Measurements from ENCODE around the gene CFAP57.

DNA sequence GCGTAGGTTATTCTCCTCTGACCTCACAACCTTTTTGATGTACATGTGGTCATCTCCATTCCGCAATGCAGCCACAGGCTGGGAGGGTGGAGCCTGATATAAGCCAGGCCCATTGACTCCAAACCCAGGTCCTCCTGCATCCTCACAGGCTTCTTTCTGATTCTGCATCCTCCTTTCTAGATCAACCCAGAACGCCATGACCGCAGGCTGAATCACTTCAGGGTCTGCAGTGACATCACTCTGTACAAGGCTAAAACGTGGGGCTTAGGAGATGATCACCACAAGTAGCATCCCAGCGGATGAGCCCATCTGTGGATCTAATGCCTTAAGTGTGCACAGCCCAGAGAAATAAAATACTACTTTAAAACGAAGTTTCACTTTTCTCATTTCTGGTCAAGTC is 16.1 kb upstream of the CFAP57 start:
- TF ChIP-seq, protein P1, sequence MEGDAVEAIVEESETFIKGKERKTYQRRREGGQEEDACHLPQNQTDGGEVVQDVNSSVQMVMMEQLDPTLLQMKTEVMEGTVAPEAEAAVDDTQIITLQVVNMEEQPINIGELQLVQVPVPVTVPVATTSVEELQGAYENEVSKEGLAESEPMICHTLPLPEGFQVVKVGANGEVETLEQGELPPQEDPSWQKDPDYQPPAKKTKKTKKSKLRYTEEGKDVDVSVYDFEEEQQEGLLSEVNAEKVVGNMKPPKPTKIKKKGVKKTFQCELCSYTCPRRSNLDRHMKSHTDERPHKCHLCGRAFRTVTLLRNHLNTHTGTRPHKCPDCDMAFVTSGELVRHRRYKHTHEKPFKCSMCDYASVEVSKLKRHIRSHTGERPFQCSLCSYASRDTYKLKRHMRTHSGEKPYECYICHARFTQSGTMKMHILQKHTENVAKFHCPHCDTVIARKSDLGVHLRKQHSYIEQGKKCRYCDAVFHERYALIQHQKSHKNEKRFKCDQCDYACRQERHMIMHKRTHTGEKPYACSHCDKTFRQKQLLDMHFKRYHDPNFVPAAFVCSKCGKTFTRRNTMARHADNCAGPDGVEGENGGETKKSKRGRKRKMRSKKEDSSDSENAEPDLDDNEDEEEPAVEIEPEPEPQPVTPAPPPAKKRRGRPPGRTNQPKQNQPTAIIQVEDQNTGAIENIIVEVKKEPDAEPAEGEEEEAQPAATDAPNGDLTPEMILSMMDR (IDR thresholded peaks at IDR 0.05; ENCODE audit: insufficient read depth, low read length, poor library complexity, severe bottlenecking): no peak
- no peak for TF ChIP-seq EZH2phosphoT487 (conservative IDR thresholded peaks at IDR 0.05; ENCODE audit: low read length)
